NCI-H1105 treated with DMSO at 0.1 percent for 48 hours (cell line): ENCODE results near the gene DPH7.
"Not testable (repeated sequence)": the region's sequence is repeated elsewhere in the genome, so short reads cannot be mapped to it uniquely, and the experiment has no call there.

Experiments
- DNase-seq: peaks from one replicate; lab custom pipeline; 2025; lab: John Stamatoyannopoulos, UW

The DPH7 gene

GRCh38 chr9:137545123-137545522 is 33.6 kb downstream of the DPH7 start:
- DNase-seq = no peak

- no peak for DNase-seq
Observed at GRCh38 chr9:137544176-137544760, 34.5 kb downstream of the DPH7 start.

GRCh38 chr9:137543237-137543963 is 35.3 kb downstream of the DPH7 start:
- no peak for DNase-seq

GRCh38 chr9:137542486-137542885 is 36.2 kb downstream of the DPH7 start:
- DNase-seq = no peak

- no peak for DNase-seq
Observed at GRCh38 chr9:137540536-137540935, 38.2 kb downstream of the DPH7 start.

GRCh38 chr9:137538058-137538457 is 40.7 kb downstream of the DPH7 start:
- no peak for DNase-seq

- DNase-seq = not testable (repeated sequence)
Observed at GRCh38 chr9:137536594-137537131, 42.1 kb downstream of the DPH7 start.

GRCh38 chr9:137535120-137535428 is 43.7 kb downstream of the DPH7 start:
- DNase-seq = no peak

- DNase-seq = peak; percentile 45
Observed at GRCh38 chr9:137534256-137535119, 44.2 kb downstream of the DPH7 start.

- DNase-seq = not testable (repeated sequence)
Observed at GRCh38 chr9:137532891-137533468, 45.7 kb downstream of the DPH7 start.

GRCh38 chr9:137531099-137531765 is 47.5 kb downstream of the DPH7 start:
- no peak for DNase-seq

- DNase-seq = no peak
Observed at GRCh38 chr9:137530331-137530730, 48.4 kb downstream of the DPH7 start.

GRCh38 chr9:137524981-137525317 is 53.8 kb downstream of the DPH7 start:
- no peak for DNase-seq

- no peak for DNase-seq
Observed at GRCh38 chr9:137524161-137524980, 54.4 kb downstream of the DPH7 start.

- no peak for DNase-seq
Observed at GRCh38 chr9:137522746-137523455, 55.8 kb downstream of the DPH7 start.

- no peak for DNase-seq
Observed at GRCh38 chr9:137521405-137521985, 57.2 kb downstream of the DPH7 start.

GRCh38 chr9:137520614-137521404 is 57.9 kb downstream of the DPH7 start:
- no peak for DNase-seq

GRCh38 chr9:137519553-137519952 is 59.2 kb downstream of the DPH7 start:
- DNase-seq = no peak
